WTC11 (cell line): ENCODE measurements around the gene PDLIM7. TPM values are rescaled to one million over a fixed set of nuclear protein-coding genes. Genes with fewer than 3 reads are reported as not detected.

Source experiments
- ATAC-seq: fragments of 200-7000 bp; cut with Tn5 transposase; 2 replicates; pipeline ENCODE4 v1.10.0; 2021; ENCODE audit warnings: mild to moderate bottlenecking, moderate library complexity
- CTCF ChIA-PET: fragments of 300-600 bp; sonication (Branson Sonifier 250); formaldehyde crosslinking; loops from one replicate; lab custom pipeline; 2021; ENCODE audit warnings: antibody characterized with exemption; lab: Charles Lee
- POLR2A ChIA-PET: fragments of 350-600 bp; sonication (Branson Sonifier 250); formaldehyde crosslinking; loops from one replicate; lab custom pipeline; 2021; ENCODE audit warnings: antibody characterized with exemption; lab: Charles Lee
- DNase-seq: peaks from one replicate; pipeline ENCODE4 v3.0.0; 2021; ENCODE audit warnings: low spot score
- H3K27ac Mint-ChIP-seq: 2 replicates; pipeline ENCODE4 v1.8.0; 2021; ENCODE audit warnings: mixed read lengths
- H3K27me3 Mint-ChIP-seq: 2 replicates; pipeline ENCODE4 v1.8.0; 2021; ENCODE audit warnings: low read depth, mild to moderate bottlenecking, moderate library complexity, mixed read lengths
- H3K36me3 Mint-ChIP-seq: 2 replicates; pipeline ENCODE4 v1.8.0; 2021; ENCODE audit warnings: mixed read lengths
- H3K4me1 Mint-ChIP-seq: 2 replicates; pipeline ENCODE4 v1.8.0; 2022; ENCODE audit warnings: mixed read lengths
- H3K4me3 Mint-ChIP-seq: 2 replicates; pipeline ENCODE4 v1.8.0; 2021; ENCODE audit warnings: mild to moderate bottlenecking, moderate library complexity, mixed read lengths
- H3K9me3 Mint-ChIP-seq: 2 replicates; pipeline ENCODE4 v1.8.0; 2021; ENCODE audit warnings: mixed read lengths
- AFF4 ChIP-seq: sonication (generic); formaldehyde crosslinking; IDR thresholded peaks from 2 replicates; pipeline ENCODE4 v1.8.1; 2023; ENCODE audit warnings: mild to moderate bottlenecking, missing genetic modification reagents, borderline replicate concordance
- ATF1 ChIP-seq: sonication (generic); formaldehyde crosslinking; IDR thresholded peaks from 2 replicates; pipeline ENCODE4 v1.8.1; 2023; ENCODE audit warnings: mild to moderate bottlenecking, moderate library complexity, missing genetic modification reagents
- CDX4 ChIP-seq: fragments of 250-450 bp; sonication (Bioruptor Pico); IDR thresholded peaks from 2 replicates; pipeline ENCODE4 v1.9.0; 2021; ENCODE audit warnings: moderate library complexity, mild to moderate bottlenecking, inconsistent platforms, borderline replicate concordance
- ERG ChIP-seq: fragments of 250-450 bp; sonication (Bioruptor Pico); IDR thresholded peaks from 2 replicates; pipeline ENCODE4 v1.8.0; 2021; ENCODE audit warnings: mild to moderate bottlenecking
- MXD4 ChIP-seq: fragments of 250-450 bp; sonication (Bioruptor Pico); IDR thresholded peaks from 2 replicates; pipeline ENCODE4 v1.8.0; 2021; ENCODE audit warnings: mild to moderate bottlenecking, moderate library complexity, borderline replicate concordance
- NFE2L1 ChIP-seq: sonication (generic); formaldehyde crosslinking; IDR thresholded peaks from 2 replicates; pipeline ENCODE4 v1.8.1; 2023; ENCODE audit warnings: missing genetic modification reagents
- OVOL2 ChIP-seq: fragments of 250-450 bp; sonication (Bioruptor Pico); IDR thresholded peaks from 2 replicates; pipeline ENCODE4 v1.9.0; 2021; ENCODE audit warnings: mild to moderate bottlenecking, borderline replicate concordance
- SOX15 ChIP-seq: fragments of 250-450 bp; sonication (Bioruptor Pico); IDR thresholded peaks from 2 replicates; pipeline ENCODE4 v1.9.0; 2021; ENCODE audit warnings: mild to moderate bottlenecking
- TEAD1 ChIP-seq: sonication (generic); formaldehyde crosslinking; IDR thresholded peaks from 2 replicates; pipeline ENCODE4 v1.8.0; 2022; ENCODE audit warnings: mild to moderate bottlenecking, missing genetic modification reagents
- TEAD4 ChIP-seq: sonication (generic); formaldehyde crosslinking; IDR thresholded peaks from 2 replicates; pipeline ENCODE4 v1.8.0; 2022; ENCODE audit warnings: mild to moderate bottlenecking, missing genetic modification reagents
- ZNF138 ChIP-seq: sonication (generic); formaldehyde crosslinking; conservative IDR thresholded peaks from 2 replicates; pipeline ENCODE4 v1.8.1; 2022; ENCODE audit warnings: mild to moderate bottlenecking, moderate library complexity, missing genetic modification reagents
- ZNF512 ChIP-seq: sonication (generic); formaldehyde crosslinking; IDR thresholded peaks from 2 replicates; pipeline ENCODE4 v1.8.1; 2022; ENCODE audit warnings: missing genetic modification reagents, borderline replicate concordance
- ZSCAN18 ChIP-seq: fragments of 250-450 bp; sonication (Bioruptor Pico); IDR thresholded peaks from 2 replicates; pipeline ENCODE4 v2.1.2; 2022; ENCODE audit warnings: mild to moderate bottlenecking, moderate library complexity
- total RNA-seq: library from RNA; stranded (reverse); gene quantifications from 3 replicates; pipeline ENCODE4 v1.2.3, GENCODE V29; 2021

Gene PDLIM7
- total RNA-seq, 1 experiment from 2014 or later = 142 TPM

GRCh38 chr5:177440990-177441780 is 56.2 kb downstream of the PDLIM7 start:
- POLR2A ChIA-PET = interaction anchor here (0.5 to 1.2 kb wide), 2 partner anchors 14 to 47 kb away, joined by 4 read pairs; partner anchors contain the start of gene GRK6
- CTCF ChIA-PET = interaction anchor here (1.0 to 15.8 kb wide), 11 partner anchors 14 to 132 kb away, joined by 3 to 171 read pairs (median 4); no protein-coding TSS in a partner anchor

GRCh38 chr5:177440211-177440989 is 57.0 kb downstream of the PDLIM7 start:
- H3K9me3 Mint-ChIP-seq = peaks cover 4% of the 10 kb centered on the region
- H3K4me1 Mint-ChIP-seq = peaks cover 24% of the 10 kb centered on the region
- peak; percentile 58 for ATAC-seq
- peak overlapping the region; percentile 31; the same call in 1 of the 2 replicates for H3K27ac Mint-ChIP-seq
- no peak for DNase-seq
- no peak overlapping the region for H3K4me3 Mint-ChIP-seq
- H3K36me3 Mint-ChIP-seq = peaks cover 34% of the 10 kb centered on the region
- POLR2A ChIA-PET = interaction anchor here (0.8 to 1.2 kb wide), 2 partner anchors 14 kb away, joined by 3 to 4 read pairs; partner anchors contain the start of gene GRK6
- H3K27me3 Mint-ChIP-seq = peaks cover 15% of the 10 kb centered on the region
- CTCF ChIA-PET = interaction anchor here (1.0 to 15.8 kb wide), 8 partner anchors 14 to 131 kb away, joined by 3 to 171 read pairs (median 10); no protein-coding TSS in a partner anchor
- TF ChIP-seq ZNF512 (CRISPR knock-in tag) = no peak
- TF ChIP-seq CDX4 (CRISPR knock-in tag) = no peak
- no peak for TF ChIP-seq TEAD4 (CRISPR knock-in tag)
- TF ChIP-seq AFF4 = no peak
- no peak for TF ChIP-seq ERG (CRISPR knock-in tag)
- no peak for TF ChIP-seq ZNF138 (CRISPR knock-in tag)
- TF ChIP-seq OVOL2 (CRISPR knock-in tag) = no peak
- no peak for TF ChIP-seq ATF1 (CRISPR knock-in tag)
- TF ChIP-seq ZSCAN18 (CRISPR knock-in tag) = no peak
- no peak for TF ChIP-seq TEAD1 (CRISPR knock-in tag)
- TF ChIP-seq NFE2L1 (CRISPR knock-in tag) = no peak

More at GRCh38 chr5:177440990-177441780, 56.2 kb downstream of the PDLIM7 start:
- Mint-ChIP-seq H3K4me1 (peaks cover 30% of the 10 kb centered on the region), H3K27ac (no peak overlapping the region), H3K36me3 (peaks cover 28% of the 10 kb centered on the region), H3K27me3 (peaks cover 22% of the 10 kb centered on the region), H3K9me3 (peaks cover 4% of the 10 kb centered on the region), H3K4me3 (no peak overlapping the region)
- ATAC-seq = no peak
- no peak for DNase-seq
- TF ChIP-seq AFF4 = no peak
- no peak for TF ChIP-seq SOX15
- no peak for TF ChIP-seq MXD4 (CRISPR knock-in tag)
